Measurements from ENCODE around the gene NFYB.

The NFYB gene

GRCh38 chr12:104182621-104183378 lies 44.8 kb upstream of the NFYB start:
- Histone ChIP-seq H3K4me1 (ENCODE audit: control insufficient read depth, low read length) (no peaks in the 10 kb centered on the region), H3K27me3 (ENCODE audit: control insufficient read depth, low read length) (no peaks in the 10 kb centered on the region), H3K4me3 (ENCODE audit: low read length) (no peak overlapping the region), H3K9me2 (replicated peaks; ENCODE audit: control insufficient read depth, low read length) (no peaks in the 10 kb centered on the region), H3F3A (ENCODE audit: control insufficient read depth, insufficient read depth) (no peaks in the 10 kb centered on the region), H3K79me2 (ENCODE audit: control insufficient read depth, low read length) (no peaks in the 10 kb centered on the region), H4K20me1 (ENCODE audit: control insufficient read depth, insufficient read depth, low read depth, low read length) (no peaks in the 10 kb centered on the region), H3K9me3 (ENCODE audit: control insufficient read depth, insufficient read depth, low read length) (0 out of 2 replicates have a peak, but pooled peaks cover 3% of the 10 kb centered on the region), H3K27ac (ENCODE audit: low read depth, low read length) (no peak overlapping the region), H3K36me3 (ENCODE audit: control insufficient read depth, low read length) (no peaks in the 10 kb centered on the region), H3K4me2 (ENCODE audit: low read length) (no peak overlapping the region)
- TF ChIP-seq EZH2phosphoT487 (IDR thresholded peaks at IDR 0.05; ENCODE audit: borderline replicate concordance, low read length) = no peak
- no peak for TF ChIP-seq CTCF (IDR thresholded peaks at IDR 0.05; ENCODE audit: low read depth, low read length, poor library complexity, severe bottlenecking)

- H3K36me3 ChIP-seq (ENCODE audit: control insufficient read depth, low read length) = no peaks in the 10 kb centered on the region
- H3K9me2 ChIP-seq (replicated peaks; ENCODE audit: control insufficient read depth, low read length) = no peaks in the 10 kb centered on the region
- no peaks in the 10 kb centered on the region for H3F3A ChIP-seq (ENCODE audit: control insufficient read depth, insufficient read depth)
- no peaks in the 10 kb centered on the region for H3K27me3 ChIP-seq (ENCODE audit: control insufficient read depth, low read length)
- H3K27ac ChIP-seq (ENCODE audit: low read depth, low read length) = no peak overlapping the region
- H3K4me2 ChIP-seq (ENCODE audit: low read length) = no peak overlapping the region
- H3K4me3 ChIP-seq (ENCODE audit: low read length) = no peak overlapping the region
- 0 out of 2 replicates have a peak, but pooled peaks cover 3% of the 10 kb centered on the region for H3K9me3 ChIP-seq (ENCODE audit: control insufficient read depth, insufficient read depth, low read length)
- no peaks in the 10 kb centered on the region for H3K79me2 ChIP-seq (ENCODE audit: control insufficient read depth, low read length)
- no peaks in the 10 kb centered on the region for H4K20me1 ChIP-seq (ENCODE audit: control insufficient read depth, insufficient read depth, low read depth, low read length)
- TF ChIP-seq EZH2phosphoT487 (IDR thresholded peaks at IDR 0.05; ENCODE audit: borderline replicate concordance, low read length) (no peak), CTCF (IDR thresholded peaks at IDR 0.05; ENCODE audit: low read depth, low read length, poor library complexity, severe bottlenecking) (no peak)
- no peaks in the 10 kb centered on the region for H3K4me1 ChIP-seq (ENCODE audit: control insufficient read depth, low read length)
These were observed 44.1 kb upstream of the NFYB start for GRCh38 chr12:104182144-104182543.

- Histone ChIP-seq H3K9me3 (ENCODE audit: control insufficient read depth, insufficient read depth, low read length) (0 out of 2 replicates have a peak, but pooled peaks cover 3% of the 10 kb centered on the region), H3K36me3 (ENCODE audit: control insufficient read depth, low read length) (no peaks in the 10 kb centered on the region), H3K4me1 (ENCODE audit: control insufficient read depth, low read length) (no peaks in the 10 kb centered on the region), H3K27ac (ENCODE audit: low read depth, low read length) (no peak overlapping the region), H3K4me3 (ENCODE audit: low read length) (no peak overlapping the region), H3K4me2 (ENCODE audit: low read length) (no peak overlapping the region), H3F3A (ENCODE audit: control insufficient read depth, insufficient read depth) (no peaks in the 10 kb centered on the region), H3K79me2 (ENCODE audit: control insufficient read depth, low read length) (no peaks in the 10 kb centered on the region), H3K27me3 (ENCODE audit: control insufficient read depth, low read length) (no peaks in the 10 kb centered on the region), H4K20me1 (ENCODE audit: control insufficient read depth, insufficient read depth, low read depth, low read length) (no peaks in the 10 kb centered on the region), H3K9me2 (replicated peaks; ENCODE audit: control insufficient read depth, low read length) (no peaks in the 10 kb centered on the region)
- TF ChIP-seq CTCF (IDR thresholded peaks at IDR 0.05; ENCODE audit: low read depth, low read length, poor library complexity, severe bottlenecking) (no peak), EZH2phosphoT487 (IDR thresholded peaks at IDR 0.05; ENCODE audit: borderline replicate concordance, low read length) (no peak)
These were observed 43.3 kb upstream of the NFYB start for GRCh38 chr12:104181313-104181712.
